GM21786 (cell line): Measurements from ENCODE around the gene SAP30BP.

Experiments used
- ATAC-seq: cut with Tn5 transposase; IDR thresholded peaks from one replicate; pipeline ENCODE4 v1.9.1; 2021; ENCODE audit not compliant: unreplicated experiment

The SAP30BP gene

DNA sequence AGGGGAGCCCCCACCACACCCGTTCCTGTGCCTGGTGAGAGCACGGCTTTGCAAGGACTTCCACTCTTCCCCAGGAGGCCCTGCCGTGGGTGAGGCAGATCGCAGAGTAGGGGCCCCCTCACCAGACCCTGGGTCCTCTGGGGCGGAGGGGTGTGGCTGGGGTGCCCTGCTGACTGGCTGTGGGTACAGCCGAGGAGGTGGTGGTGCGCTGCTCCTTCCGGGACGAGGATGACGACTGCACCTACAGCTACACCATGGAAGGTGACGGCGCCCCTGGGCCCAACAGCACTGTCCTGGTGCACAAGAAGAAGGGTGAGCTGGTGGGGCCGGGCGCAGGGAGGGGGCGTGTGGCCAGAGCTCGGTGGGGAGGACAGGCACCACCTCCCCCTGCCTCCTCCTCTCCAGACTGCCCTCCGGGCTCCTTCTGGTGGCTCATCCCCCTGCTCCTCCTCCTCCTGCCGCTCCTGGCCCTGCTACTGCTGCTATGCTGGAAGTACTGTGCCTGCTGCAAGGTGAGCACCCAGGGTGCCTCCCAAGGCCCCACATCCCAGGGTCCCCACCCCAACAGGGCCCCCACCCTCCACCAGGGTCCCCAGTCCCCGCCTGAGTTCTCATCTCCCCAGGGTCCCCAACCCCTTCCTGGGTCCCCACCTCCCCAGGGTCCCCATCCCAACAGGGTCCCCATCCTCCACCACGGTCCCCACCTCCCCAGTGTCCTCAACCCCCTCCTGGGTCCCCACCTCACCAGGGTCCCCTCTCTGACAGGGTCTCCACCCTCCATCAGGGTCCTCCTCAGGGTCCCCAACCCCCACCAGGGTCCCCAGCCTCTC, 70.2 kb downstream of the SAP30BP start:
- no peak for ATAC-seq

DNA sequence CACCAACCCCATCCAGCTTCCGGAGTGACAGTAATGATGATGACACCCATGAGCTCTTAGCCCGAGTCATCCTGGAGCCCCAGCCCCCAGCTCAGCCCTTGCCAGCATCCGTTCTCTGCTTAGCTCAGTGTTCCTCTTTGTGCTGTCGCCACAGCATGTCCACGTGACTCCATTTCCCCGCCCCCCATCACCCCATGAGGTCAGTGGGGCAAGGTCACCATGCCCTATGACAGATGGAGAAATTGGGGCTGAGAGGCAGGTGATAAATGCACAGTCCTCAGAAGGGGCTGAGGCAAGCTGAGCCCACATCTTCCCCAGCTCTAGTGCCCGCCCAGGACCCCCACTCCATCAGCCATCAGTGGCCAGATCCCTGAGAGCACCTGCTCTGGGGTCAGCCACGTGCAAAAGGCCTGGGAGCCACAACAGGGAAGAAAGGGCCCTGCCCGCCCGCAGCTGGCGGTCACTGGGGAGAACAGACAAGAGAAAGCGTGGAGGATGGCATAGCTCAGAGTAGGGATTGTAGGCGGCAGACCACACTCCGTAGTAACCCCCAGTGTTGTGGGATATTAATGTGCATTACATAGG, 71.2 kb downstream of the SAP30BP start:
- no peak for ATAC-seq

DNA sequence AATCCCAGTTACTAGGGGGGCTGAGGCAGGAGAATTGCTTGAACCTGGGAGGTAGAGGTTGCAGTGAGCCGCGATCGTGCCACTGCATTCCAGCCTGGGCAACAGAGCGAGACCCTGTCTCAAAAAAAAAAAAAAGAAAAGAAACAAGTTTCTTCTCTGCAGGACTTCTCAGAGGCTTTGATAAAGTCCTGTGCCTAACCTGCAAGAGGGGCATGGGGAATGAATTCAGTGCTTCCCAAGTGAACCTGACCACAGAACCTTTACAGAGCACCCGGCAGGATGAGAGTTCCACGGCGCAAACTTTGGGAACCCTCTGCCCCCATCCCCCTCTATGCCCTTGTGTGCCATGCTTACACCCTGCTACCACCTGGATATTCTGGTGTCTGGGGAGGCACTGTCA, 72.0 kb downstream of the SAP30BP start:
- ATAC-seq = no peak

DNA sequence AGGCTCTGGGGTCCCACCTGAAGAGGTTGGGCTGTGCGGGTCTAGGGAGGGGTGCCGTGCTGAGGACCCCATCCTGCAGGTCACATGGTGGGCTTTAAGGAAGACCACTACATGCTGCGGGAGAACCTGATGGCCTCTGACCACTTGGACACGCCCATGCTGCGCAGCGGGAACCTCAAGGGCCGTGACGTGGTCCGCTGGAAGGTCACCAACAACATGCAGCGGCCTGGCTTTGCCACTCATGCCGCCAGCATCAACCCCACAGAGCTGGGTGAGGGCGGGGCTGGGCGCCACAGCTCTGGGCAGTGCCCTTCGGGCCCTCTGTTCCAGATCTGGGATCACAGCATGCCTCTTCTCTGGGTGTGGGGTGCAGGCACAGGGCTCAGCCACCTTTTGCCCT, 72.7 kb downstream of the SAP30BP start:
- no peak for ATAC-seq

DNA sequence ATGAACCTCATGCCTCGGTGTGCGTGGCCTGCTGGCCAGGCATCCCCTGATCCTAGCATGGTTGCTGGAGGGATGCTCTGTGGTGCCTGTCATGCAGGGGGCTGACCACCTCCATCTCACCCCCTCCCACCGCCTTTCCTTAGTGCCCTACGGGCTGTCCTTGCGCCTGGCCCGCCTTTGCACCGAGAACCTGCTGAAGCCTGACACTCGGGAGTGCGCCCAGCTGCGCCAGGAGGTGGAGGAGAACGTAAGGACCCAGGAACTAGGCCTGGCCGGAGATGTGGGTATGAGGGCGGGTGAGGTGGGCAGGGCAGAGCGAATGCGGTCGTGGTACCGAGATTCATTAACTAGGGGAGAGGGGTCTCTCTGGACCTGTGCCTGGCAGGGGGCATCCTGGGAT, 73.1 kb downstream of the SAP30BP start:
- ATAC-seq = no peak

DNA sequence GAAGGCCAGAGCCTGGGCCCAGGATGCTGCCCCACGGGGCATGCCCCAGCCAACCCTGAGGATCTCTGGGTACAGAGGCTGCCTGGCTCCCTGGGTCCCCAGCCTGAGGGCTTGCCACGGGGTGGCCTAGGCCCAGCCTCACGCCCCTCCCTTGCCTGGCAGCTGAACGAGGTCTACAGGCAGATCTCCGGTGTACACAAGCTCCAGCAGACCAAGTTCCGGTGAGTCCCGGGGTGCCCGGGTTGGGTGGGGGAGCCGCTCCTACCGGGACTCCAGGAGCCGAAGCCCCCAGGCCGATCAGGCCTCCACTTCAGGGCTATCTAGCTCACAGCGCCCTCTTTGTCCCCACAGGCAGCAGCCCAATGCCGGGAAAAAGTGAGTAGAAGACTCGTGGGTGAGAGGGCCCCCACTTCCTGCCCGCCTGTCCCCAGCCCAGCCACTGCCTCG, 73.5 kb downstream of the SAP30BP start:
- ATAC-seq = no peak

DNA sequence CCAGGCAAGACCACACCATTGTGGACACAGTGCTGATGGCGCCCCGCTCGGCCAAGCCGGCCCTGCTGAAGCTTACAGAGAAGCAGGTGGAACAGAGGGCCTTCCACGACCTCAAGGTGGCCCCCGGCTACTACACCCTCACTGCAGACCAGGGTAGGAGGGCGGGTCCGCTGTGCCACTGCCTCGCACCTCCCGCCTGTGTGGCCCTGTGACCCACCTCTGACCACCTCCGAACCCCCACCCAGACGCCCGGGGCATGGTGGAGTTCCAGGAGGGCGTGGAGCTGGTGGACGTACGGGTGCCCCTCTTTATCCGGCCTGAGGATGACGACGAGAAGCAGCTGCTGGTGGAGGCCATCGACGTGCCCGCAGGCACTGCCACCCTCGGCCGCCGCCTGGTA, 75.2 kb downstream of the SAP30BP start:
- no peak for ATAC-seq

DNA sequence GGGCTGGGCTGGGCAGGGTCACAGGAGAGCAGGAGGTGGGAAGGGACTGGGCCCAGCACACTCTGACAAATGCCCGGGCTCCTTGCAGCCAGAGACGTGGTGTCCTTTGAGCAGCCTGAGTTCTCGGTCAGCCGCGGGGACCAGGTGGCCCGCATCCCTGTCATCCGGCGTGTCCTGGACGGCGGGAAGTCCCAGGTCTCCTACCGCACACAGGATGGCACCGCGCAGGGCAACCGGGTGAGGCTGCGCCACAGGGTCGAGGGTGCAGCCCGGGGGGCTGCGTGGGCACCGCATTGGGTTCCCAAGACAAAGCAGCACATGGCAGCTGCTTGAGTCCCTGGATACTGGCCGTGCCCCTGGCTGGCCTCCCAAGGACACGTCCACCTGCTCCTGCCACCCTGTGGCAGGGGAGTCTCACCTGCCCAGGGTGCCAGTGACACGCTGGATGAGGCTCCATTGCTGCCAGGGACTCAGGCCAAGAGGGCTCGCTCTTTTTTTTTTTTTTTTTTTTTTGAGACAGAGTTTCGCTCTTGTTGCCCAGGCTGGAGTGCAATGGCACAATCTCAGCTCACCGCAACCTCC, 76.6 kb downstream of the SAP30BP start:
- ATAC-seq = no peak

DNA sequence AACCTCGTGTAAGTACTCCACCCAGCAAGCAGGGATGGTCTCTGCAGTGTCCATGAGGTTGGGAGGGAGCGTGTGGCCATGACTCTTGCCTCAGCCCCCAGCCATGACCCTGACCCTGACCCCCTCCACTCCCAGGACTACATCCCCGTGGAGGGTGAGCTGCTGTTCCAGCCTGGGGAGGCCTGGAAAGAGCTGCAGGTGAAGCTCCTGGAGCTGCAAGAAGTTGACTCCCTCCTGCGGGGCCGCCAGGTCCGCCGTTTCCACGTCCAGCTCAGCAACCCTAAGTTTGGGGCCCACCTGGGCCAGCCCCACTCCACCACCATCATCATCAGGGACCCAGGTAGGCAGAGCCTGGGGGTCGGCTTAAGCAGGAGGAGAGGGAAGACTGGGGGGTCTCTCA, 81.6 kb downstream of the SAP30BP start:
- ATAC-seq = no peak

DNA sequence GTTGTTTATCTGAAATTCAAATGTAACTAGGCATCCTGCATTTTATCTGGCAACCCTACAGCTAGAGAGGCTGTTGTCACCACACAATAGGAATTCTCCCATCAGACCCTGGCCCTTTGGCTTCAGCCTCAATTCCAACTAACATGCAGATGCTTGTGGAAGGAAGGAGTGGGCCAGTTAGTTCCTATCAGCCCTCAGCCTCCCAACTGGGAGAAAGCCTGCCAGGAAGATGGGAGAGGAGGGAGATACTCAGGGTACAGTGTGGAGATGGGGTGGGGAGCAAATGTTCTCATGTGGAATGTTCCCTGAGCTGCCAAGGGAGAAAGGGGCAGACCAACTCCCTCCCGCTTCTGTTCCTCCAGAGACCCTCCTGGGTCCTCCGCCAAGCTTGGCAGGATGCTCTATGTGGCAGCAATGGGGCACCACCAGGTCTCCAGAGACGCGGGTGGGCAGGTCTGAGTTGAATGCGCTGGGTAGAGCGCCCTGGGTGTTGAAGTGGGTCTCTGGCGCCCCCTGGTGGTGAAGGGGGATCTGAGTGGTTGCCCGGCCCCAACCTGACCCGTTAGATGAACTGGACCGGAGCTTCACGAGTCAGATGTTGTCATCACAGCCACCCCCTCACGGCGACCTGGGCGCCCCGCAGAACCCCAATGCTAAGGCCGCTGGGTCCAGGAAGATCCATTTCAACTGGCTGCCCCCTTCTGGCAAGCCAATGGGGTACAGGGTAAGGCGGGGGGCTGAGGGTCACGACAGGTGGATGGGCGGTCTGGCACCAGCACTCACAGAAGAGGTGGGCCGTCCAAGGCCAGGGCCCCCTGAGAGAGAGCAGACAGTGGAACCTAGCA, 82.6 kb downstream of the SAP30BP start:
- no peak for ATAC-seq

DNA sequence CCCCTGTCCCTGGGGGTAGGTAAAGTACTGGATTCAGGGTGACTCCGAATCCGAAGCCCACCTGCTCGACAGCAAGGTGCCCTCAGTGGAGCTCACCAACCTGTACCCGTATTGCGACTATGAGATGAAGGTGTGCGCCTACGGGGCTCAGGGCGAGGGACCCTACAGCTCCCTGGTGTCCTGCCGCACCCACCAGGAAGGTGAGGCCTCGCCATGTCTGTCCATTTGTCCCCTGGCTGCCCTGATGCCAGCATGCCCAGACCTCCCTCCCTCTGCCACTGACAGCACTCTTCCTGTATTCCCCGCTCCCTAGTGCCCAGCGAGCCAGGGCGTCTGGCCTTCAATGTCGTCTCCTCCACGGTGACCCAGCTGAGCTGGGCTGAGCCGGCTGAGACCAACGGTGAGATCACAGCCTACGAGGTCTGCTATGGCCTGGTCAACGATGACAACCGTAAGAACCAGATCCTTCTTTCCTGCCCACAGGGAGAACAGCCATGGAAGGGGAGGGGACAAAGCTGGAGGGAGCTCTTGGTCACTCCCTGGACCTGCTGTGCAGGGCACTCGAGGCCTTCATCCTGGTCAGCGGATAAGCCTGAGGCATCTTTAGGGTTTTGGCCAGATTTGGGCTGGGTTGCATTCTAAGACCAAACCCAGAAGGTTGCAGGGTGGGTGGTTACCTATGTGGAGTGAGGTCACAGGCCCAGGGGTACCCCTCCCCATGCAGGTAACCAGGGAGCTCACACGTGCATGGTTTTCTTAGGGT, 83.7 kb downstream of the SAP30BP start:
- no peak for ATAC-seq

DNA sequence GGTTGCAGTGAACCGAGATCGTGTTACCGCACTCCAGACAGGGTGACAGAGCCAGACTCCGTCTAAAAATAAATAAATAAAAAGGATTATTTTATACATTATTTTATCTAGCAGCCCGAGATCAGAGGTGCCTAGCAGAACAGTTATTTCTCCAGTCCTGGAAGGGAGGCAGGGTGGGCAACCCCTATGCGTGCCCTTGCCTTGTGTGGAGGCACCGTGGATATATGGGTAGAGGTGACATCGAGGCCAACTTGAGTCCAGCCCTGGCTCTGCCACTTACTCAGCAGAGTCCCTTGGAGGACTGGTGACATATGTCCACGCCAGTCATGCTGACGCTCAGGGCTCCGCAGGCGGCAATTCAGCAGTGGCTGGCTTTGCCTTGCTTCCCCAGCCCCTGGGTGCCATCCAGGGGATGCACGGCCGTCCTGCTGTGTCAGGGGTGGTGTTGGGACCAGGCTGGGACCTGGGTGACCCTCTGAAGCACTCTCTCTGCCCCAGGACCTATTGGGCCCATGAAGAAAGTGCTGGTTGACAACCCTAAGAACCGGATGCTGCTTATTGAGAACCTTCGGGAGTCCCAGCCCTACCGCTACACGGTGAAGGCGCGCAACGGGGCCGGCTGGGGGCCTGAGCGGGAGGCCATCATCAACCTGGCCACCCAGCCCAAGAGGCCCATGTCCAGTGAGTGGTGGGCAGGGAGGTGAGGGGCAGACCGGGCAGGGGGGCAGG, 84.7 kb downstream of the SAP30BP start:
- no peak for ATAC-seq

DNA sequence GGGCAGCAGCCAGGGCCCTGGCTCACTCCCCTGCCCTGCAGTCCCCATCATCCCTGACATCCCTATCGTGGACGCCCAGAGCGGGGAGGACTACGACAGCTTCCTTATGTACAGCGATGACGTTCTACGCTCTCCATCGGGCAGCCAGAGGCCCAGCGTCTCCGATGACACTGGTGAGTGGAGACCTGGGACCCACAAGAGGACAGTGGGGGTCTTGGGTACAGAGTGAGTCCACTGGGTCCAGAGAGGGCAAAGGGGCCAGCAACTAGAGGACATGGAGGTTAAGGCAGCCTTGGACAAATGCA, 85.2 kb downstream of the SAP30BP start:
- no peak for ATAC-seq

DNA sequence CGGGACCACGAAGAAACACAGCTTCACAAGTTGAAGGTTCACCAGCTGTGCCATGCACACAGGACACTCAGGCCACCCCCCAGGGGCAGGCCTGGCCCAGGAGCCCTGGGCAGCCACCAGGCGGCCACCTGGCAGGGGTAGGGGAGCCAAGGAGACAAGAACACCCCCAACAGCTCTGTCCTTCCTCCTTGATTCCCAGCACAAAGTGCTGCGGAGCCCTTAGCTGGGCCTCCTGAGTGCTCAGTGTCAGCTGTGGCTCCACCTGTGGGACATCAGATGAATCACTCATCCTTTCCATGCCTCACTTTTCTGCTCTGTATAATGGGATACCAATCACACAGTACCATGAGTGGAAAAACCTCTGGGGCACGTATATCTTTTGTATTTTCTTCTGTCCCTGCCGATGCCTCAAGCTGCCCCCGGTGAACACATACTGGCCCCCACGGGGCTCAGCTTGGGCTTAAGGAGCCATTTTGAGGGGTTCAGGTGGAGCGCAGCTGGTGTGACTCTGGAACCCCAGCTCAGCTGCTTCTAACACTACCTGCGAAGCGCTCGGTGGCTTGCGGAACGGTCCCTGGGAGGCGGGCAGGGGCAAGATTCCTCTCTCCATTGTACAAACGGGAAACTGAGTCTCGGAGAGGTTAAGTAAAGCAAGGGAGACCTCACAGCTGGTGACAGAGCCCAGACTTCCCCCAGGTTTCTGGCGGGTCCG, 85.8 kb downstream of the SAP30BP start:
- ATAC-seq = no peak

DNA sequence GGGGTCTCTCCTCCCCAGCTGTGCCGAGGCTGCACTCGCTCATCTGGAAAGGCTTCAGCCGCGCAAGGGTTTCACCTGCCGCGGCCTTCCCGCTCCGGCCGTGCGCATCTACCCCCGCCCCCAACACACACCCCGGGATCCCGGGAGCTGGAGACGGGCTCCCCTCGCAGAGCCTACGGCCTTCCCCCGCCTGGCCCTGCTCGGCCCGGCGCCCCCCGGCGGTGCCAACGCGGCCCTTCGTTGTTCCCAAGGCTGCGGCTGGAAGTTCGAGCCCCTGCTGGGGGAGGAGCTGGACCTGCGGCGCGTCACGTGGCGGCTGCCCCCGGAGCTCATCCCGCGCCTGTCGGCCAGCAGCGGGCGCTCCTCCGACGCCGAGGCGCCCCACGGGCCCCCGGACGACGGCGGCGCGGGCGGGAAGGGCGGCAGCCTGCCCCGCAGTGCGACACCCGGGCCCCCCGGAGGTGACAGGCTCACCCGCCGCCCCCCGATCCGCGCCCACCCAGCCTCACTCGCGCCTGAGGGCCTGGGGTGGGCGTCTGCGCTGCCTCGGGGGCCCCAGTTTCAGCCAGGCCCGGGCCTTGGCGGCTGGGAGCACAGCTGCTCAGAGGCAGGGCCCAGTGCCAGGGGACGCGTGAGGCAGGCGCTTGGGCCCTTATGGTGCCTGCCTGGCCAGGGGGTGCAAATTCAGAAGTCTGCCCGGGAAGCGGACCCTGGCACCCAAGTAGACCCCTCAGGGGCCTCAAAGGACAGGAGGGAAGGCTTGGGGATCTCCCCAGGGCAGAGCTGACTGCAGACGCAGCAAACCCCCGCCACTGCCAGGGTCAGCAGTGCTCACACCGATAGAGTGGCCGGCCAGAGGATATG, 86.6 kb downstream of the SAP30BP start:
- ATAC-seq = no peak

DNA sequence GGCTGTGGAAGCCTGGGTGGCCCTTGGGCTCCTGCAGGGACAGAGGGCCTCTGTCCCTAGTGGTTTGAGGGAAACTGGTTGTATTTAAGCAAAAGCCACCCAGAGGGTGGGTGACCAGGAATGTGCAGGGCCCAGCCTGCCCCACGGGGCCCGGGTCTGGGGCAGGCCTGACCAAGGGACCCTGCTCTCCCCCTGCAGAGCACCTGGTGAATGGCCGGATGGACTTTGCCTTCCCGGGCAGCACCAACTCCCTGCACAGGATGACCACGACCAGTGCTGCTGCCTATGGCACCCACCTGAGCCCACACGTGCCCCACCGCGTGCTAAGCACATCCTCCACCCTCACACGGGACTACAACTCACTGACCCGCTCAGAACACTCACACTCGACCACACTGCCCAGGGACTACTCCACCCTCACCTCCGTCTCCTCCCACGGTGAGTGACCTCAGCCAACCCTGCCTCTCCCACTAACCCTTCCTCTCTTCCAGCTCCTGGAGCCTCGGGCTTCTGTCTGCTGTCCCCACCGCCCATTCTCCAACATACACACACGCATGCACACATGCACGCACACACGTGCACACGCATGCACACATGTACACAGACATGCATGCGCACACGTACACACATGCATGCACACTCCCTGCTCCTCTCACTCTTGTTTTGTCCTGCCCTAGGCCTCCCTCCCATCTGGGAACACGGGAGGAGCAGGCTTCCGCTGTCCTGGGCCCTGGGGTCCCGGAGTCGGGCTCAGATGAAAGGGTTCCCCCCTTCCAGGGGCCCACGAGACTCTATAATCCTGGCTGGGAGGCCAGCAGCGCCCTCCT, 87.5 kb downstream of the SAP30BP start:
- ATAC-seq = no peak

DNA sequence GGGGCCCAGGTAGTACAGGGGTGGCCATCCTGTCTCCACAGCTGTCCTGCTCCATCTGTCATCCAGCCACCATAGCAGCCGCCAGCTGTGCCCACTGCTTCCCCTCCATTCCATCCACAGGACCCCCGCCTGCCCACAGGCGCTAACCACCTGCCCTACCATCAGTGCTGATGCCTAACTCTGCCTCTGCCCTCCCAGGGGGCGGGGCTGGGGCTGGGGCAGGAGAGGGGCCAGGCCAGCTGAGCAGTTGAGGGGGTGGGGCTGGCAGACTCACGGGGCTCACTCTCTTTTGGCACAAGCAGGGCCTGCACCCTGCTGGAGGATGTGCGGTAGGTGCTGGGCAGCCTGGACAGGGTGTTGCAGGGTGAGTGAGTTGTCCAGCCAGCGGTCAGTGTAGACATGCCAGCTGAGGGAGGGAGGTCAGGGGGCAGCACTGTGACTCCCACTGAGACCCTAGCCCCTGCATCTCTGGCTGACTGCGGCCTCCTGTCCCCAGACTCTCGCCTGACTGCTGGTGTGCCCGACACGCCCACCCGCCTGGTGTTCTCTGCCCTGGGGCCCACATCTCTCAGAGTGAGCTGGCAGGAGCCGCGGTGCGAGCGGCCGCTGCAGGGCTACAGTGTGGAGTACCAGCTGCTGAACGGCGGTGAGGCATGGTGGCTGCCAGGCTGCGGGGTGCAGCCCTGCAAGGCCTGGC, 88.2 kb downstream of the SAP30BP start:
- ATAC-seq = no peak
